OCI-LY7 (cell line): Measurements from ENCODE around the gene METTL24.

ENCODE experiments used
- CTCF ChIP-seq: fragments of 200-600 bp; sonication (generic); conservative IDR thresholded peaks from 2 replicates; pipeline ENCODE4 v1.5.1; 2014; ENCODE audit warnings: mild to moderate bottlenecking, antibody characterized with exemption, low read length, moderate library complexity, mixed read lengths
- EZH2phosphoT487 ChIP-seq: fragments of 200-600 bp; sonication (generic); IDR thresholded peaks from 2 replicates; pipeline ENCODE4 v1.6.1; 2018; ENCODE audit warnings: low read depth, borderline replicate concordance, mild to moderate bottlenecking, mixed run types, antibody characterized with exemption, low read length, moderate library complexity, mixed read lengths

DNA sequence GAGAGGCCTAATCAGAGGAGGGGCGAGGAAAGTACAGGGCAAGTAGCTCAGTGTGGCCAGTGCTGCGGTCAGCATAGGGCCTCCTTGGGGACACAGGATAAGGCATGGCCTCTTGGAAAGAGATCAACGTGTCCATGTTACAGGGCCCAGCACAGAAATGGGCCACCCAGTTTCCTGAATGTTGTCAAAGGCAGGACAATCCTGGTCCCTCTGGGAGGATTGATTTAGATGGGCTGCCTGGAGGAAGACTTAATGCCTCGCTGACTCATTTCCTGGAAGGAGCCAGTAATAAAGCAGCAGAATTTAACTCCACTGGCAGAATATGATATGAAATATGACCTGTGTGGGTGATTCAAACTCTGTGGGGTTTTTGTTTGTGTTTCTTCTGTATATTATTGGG is 40.6 kb upstream of the METTL24 start:
- TF ChIP-seq CTCF (no peak), EZH2phosphoT487 (no peak)
